DND-41 (cell line): ENCODE data around the gene RFFL.

Experiments
- CTCF ChIP-seq: IDR thresholded peaks from 2 replicates; pipeline ENCODE4 v1.5.1; 2012; ENCODE audit warnings: borderline replicate concordance, low read length, moderate library complexity, mild to moderate bottlenecking; ENCODE audit not compliant: poor library complexity, severe bottlenecking; ENCODE audit errors: extremely low read depth
- EZH2 ChIP-seq: IDR thresholded peaks from 3 replicates; pipeline ENCODE4 v1.6.1; 2012; ENCODE audit warnings: borderline replicate concordance, low read depth, mild to moderate bottlenecking, moderate library complexity, low read length, inconsistent platforms; ENCODE audit not compliant: severe bottlenecking

GRCh38 chr17:34958438-34958837 is 105.1 kb downstream of the RFFL start:
- TF ChIP-seq CTCF (no peak), EZH2 (no peak)
